Spleen (tissue), 3 donors: ENCODE results near the gene NR2C1.

Experiments
- POLR2A ChIP-seq, 3 donors: fragments of 450-650 bp; IDR thresholded peaks; one replicate each; pipeline ENCODE4 v1.5.1; 2017; ENCODE audit warnings: antibody characterized with exemption in 3 of 3, mild to moderate bottlenecking in 1 of 3
- POLR2AphosphoS5 ChIP-seq, 3 donors: sonication (generic); formaldehyde crosslinking; IDR thresholded peaks; one replicate each; pipeline ENCODE4 v1.5.1; 2017; ENCODE audit warnings: antibody characterized with exemption in 3 of 3

GRCh38 chr12:95057424-95057823, 16.0 kb downstream of the NR2C1 start:
- no peak for TF ChIP-seq POLR2AphosphoS5 (IDR thresholded peaks at IDR 0.05)
- no peak for TF ChIP-seq POLR2A (IDR thresholded peaks at IDR 0.05)
